GM12878 (cell line): Measurements from ENCODE around the gene VPS52. TPM values are rescaled to one million over a fixed set of nuclear protein-coding genes. Genes with fewer than 3 reads are reported as not detected.

Source experiments
- CHD2 ChIP-seq: IDR thresholded peaks from 2 replicates; pipeline ENCODE4 v1.6.1; 2011; ENCODE audit warnings: low read depth, low read length, improper control_type of control experiment, borderline replicate concordance
- E4F1 ChIP-seq: fragments of 450-650 bp; IDR thresholded peaks from 2 replicates; pipeline ENCODE4 v1.6.1; 2018; ENCODE audit warnings: borderline replicate concordance, mild to moderate bottlenecking; ENCODE audit not compliant: partially characterized antibody
- ETV6 ChIP-seq, 2 experiments: fragments of 450-650 bp in 1 of 2; IDR thresholded peaks in 1 of 2; conservative IDR thresholded peaks in 1 of 2; 2 replicates each; pipeline ENCODE4 v1.6.1; 2014; ENCODE audit warnings: antibody characterized with exemption in 1 of 2, borderline replicate concordance in 1 of 2, low read depth in 1 of 2, mild to moderate bottlenecking in 1 of 2, moderate library complexity in 1 of 2
- FOXM1 ChIP-seq: IDR thresholded peaks from 2 replicates; pipeline ENCODE4 v1.6.1; 2012; ENCODE audit warnings: low read depth, mild to moderate bottlenecking, inconsistent platforms, low read length, moderate library complexity
- GATAD2B ChIP-seq: fragments of 450-650 bp; conservative IDR thresholded peaks from 2 replicates; pipeline ENCODE4 v1.6.1; 2017; ENCODE audit warnings: low read depth, mild to moderate bottlenecking, moderate library complexity
- HDAC2 ChIP-seq: fragments of 200-600 bp; sonication (generic); IDR thresholded peaks from 2 replicates; pipeline ENCODE4 v1.6.1; 2017
- KAT2A ChIP-seq: conservative IDR thresholded peaks from 2 replicates; pipeline ENCODE4 v1.6.1; 2011; ENCODE audit warnings: low read depth, low read length; ENCODE audit not compliant: control insufficient read depth
- MTA2 ChIP-seq: fragments of 450-650 bp; IDR thresholded peaks from 2 replicates; pipeline ENCODE4 v1.6.1; 2016; ENCODE audit warnings: low read depth, mild to moderate bottlenecking, moderate library complexity
- MXI1 ChIP-seq: fragments of 150-350 bp; IDR thresholded peaks from 2 replicates; pipeline ENCODE4 v1.6.1; 2011; ENCODE audit warnings: low read depth, mild to moderate bottlenecking, inconsistent platforms, low read length, improper control_type of control experiment
- NBN ChIP-seq: fragments of 450-650 bp; IDR thresholded peaks from 2 replicates; pipeline ENCODE4 v1.6.1; 2016
- NFIC ChIP-seq: IDR thresholded peaks from 2 replicates; pipeline ENCODE4 v1.6.1; 2012; ENCODE audit warnings: low read depth, mild to moderate bottlenecking, inconsistent platforms, low read length, moderate library complexity
- NKRF ChIP-seq: fragments of 450-650 bp; conservative IDR thresholded peaks from 2 replicates; pipeline ENCODE4 v1.6.1; 2017; ENCODE audit warnings: mild to moderate bottlenecking, moderate library complexity
- NR2C2 ChIP-seq: IDR thresholded peaks from 2 replicates; pipeline ENCODE4 v1.6.1; 2011; ENCODE audit warnings: borderline replicate concordance, low read depth; ENCODE audit not compliant: control insufficient read depth, insufficient read length
- NR2F1 ChIP-seq: fragments of 450-650 bp; conservative IDR thresholded peaks from 2 replicates; pipeline ENCODE4 v1.6.1; 2017; ENCODE audit warnings: mild to moderate bottlenecking
- RAD21 ChIP-seq: IDR thresholded peaks from 2 replicates; pipeline ENCODE4 v1.6.1; 2011; ENCODE audit warnings: mild to moderate bottlenecking, low read depth, low read length, moderate library complexity; ENCODE audit not compliant: insufficient read depth
- RUNX3 ChIP-seq: IDR thresholded peaks from 2 replicates; pipeline ENCODE4 v1.6.1; 2012; ENCODE audit warnings: low read length, inconsistent platforms
- SMAD5 ChIP-seq: IDR thresholded peaks from 2 replicates; pipeline ENCODE4 v1.6.1; 2016; ENCODE audit warnings: antibody characterized with exemption, low read depth
- SP1 ChIP-seq: IDR thresholded peaks from one replicate; pipeline ENCODE4 v1.6.1; 2011; ENCODE audit warnings: low read depth, low read length
- TBL1XR1 ChIP-seq: IDR thresholded peaks from 2 replicates; pipeline ENCODE4 v1.6.1; 2012; ENCODE audit warnings: low read depth, low read length, improper control_type of control experiment
- TCF7 ChIP-seq: IDR thresholded peaks from 2 replicates; pipeline ENCODE4 v1.6.1; 2014; ENCODE audit warnings: antibody characterized with exemption, borderline replicate concordance
- ZBTB40 ChIP-seq: fragments of 450-650 bp; IDR thresholded peaks from 2 replicates; pipeline ENCODE4 v1.6.1; 2016; ENCODE audit warnings: mild to moderate bottlenecking, moderate library complexity, borderline replicate concordance
- ZNF217 ChIP-seq: fragments of 450-650 bp; IDR thresholded peaks from 2 replicates; pipeline ENCODE4 v1.6.1; 2017; ENCODE audit warnings: antibody characterized with exemption, mild to moderate bottlenecking
- polyA plus RNA-seq, 11 experiments: library from polyadenylated mRNA; depleted of rRNA in 4 of 11; unstranded in 6 of 11; stranded (reverse) in 5 of 11; fragments of >200 nt; fragmentation: Nextera tagmentation in 4 of 11; fragmentation: Illumina TruSeq in 1 of 11; extraction: Ambion mirVana in 4 of 11; extraction: Trizol in 1 of 11; gene quantifications; 1 replicate in 1 of 11; 2 replicates in 10 of 11; pipeline versions ENCODE4 v1.2.1 to v1.2.3, GENCODE V29; 2011 to 2016; ENCODE audit warnings: inconsistent platforms in 2 of 11, missing spikeins in 2 of 11, low read depth in 1 of 11
- total RNA-seq, 4 experiments: library from RNA; depleted of rRNA in 3 of 4; stranded (reverse); fragments of >200 nt in 3 of 4; fragmentation: Illumina TruSeq in 1 of 4; extraction: Trizol in 1 of 4; gene quantifications; 2 replicates each; pipeline versions ENCODE4 v1.2.1 to v1.2.3, GENCODE V29; 2013 to 2021

The VPS52 gene
- total and polyA plus RNA-seq, 10 of the 15 experiments (the other 5 are each of a cell fraction or from before 2014, with no cell fraction given) = 11.3 to 52.7 (median 36.7) TPM

GRCh38 chr6:33288921-33289783 lies 17.5 kb upstream of the VPS52 start, which contains the start of the genes PFDN6 and WDR46 (continued):
- TF ChIP-seq NFIC (peak; percentile 49; the same call in 1 of the 2 replicates), HDAC2 (no peak), FOXM1 (no peak), E4F1 (peak; percentile 60), NR2C2 (peak; percentile 84), SMAD5 (0 out of 2 replicates have a peak, but pooled peaks have one; percentile 23), MXI1 (peak; percentile 99), NR2F1 (no peak), NBN (peak; percentile 41; the same call in 1 of the 2 replicates), ZBTB40 (peak; percentile 99), CHD2 (peak; percentile 88), ZNF217 (no peak), ETV6 (conservative IDR thresholded peaks at IDR 0.05 in 1 of 2, IDR thresholded peaks at IDR 0.05 in 1 of 2; ENCODE audit: borderline replicate concordance in 1 of 2, low read depth in 1 of 2) (peak in 1 of 2 experiments; percentile 28; a peak in 1 of 4 replicates), NKRF (peak; percentile 98), RAD21 (no peak), MTA2 (peak; percentile 92), SP1 (no peak), RUNX3 (peak; percentile 63), TCF7 (no peak), TBL1XR1 (0 out of 2 replicates have a peak, but pooled peaks have one; percentile 25), KAT2A (no peak), GATAD2B (peak; percentile 10; the same call in 1 of the 2 replicates)
